ENCODE measurements around the gene ISY1.
A peak's percentile ranks its signal among the peaks of the same experiment; 100 is the strongest.
"Not testable (repeated sequence)": the region's sequence is repeated elsewhere in the genome, so short reads cannot be mapped to it uniquely, and the experiment has no call there.

Gene ISY1

GRCh38 chr3:129107793-129108192 lies 53.1 kb downstream of the ISY1 start:
- no peak for ATAC-seq (replicated peaks; ENCODE audit: extremely low read depth, poor library complexity, severe bottlenecking)
- no peaks in the 10 kb centered on the region for H3K27me3 Mint-ChIP-seq
- H3K9me3 Mint-ChIP-seq, result no peaks in the 10 kb centered on the region
- peaks cover 39% of the 10 kb centered on the region for H3K4me1 Mint-ChIP-seq
- no peak overlapping the region for H3K4me3 Mint-ChIP-seq
- DNase-seq (ENCODE audit: low spot score in 2 of 2), result no peak
- H3K36me3 Mint-ChIP-seq (ENCODE audit: insufficient read depth), result peaks cover 42% of the 10 kb centered on the region
- H3K27ac Mint-ChIP-seq (ENCODE audit: low read depth), result no peak overlapping the region

GRCh38 chr3:129106866-129107565 lies 53.8 kb downstream of the ISY1 start:
- peaks cover 40% of the 10 kb centered on the region for H3K36me3 Mint-ChIP-seq (ENCODE audit: insufficient read depth)
- DNase-seq (ENCODE audit: low spot score in 2 of 2), result no peak
- peaks cover 42% of the 10 kb centered on the region for H3K4me1 Mint-ChIP-seq

GRCh38 chr3:129106320-129106719 lies 54.5 kb downstream of the ISY1 start:
- ATAC-seq (replicated peaks; ENCODE audit: extremely low read depth, poor library complexity, severe bottlenecking) (no peak), DNase-seq (ENCODE audit: low spot score in 2 of 2) (no peak)
- Mint-ChIP-seq H3K4me3 (no peak overlapping the region), H3K36me3 (ENCODE audit: insufficient read depth) (peaks cover 38% of the 10 kb centered on the region), H3K4me1 (peaks cover 49% of the 10 kb centered on the region), H3K27ac (ENCODE audit: low read depth) (no peak overlapping the region), H3K9me3 (no peaks in the 10 kb centered on the region), H3K27me3 (no peaks in the 10 kb centered on the region)

More at GRCh38 chr3:129106866-129107565, 53.8 kb downstream of the ISY1 start:
- Mint-ChIP-seq H3K9me3 (no peaks in the 10 kb centered on the region), H3K27ac (ENCODE audit: low read depth) (no peak overlapping the region), H3K4me3 (no peak overlapping the region), H3K27me3 (no peaks in the 10 kb centered on the region)
- no peak for ATAC-seq (replicated peaks; ENCODE audit: extremely low read depth, poor library complexity, severe bottlenecking)

DNA sequence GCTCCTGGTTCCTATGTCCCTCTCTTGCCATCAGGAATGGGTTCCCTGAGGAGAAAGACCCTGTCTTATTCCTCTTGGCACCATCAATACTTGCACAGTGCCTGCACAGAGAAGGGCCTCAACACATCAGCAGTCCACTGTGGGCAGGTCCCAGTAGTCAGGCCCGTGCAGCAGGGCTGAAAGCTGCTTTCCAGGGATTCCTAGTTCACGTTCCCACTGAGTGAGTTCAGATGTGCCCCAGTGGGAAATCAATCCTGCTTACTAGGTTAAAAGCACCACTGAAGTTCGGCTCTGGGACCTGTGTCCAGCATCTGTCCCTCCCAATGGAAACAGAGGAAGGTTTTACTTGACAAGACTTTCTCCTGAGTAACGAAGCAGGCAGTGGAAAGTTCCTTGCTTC lies 55.0 kb downstream of the ISY1 start:
- Mint-ChIP-seq H3K27me3 (no peaks in the 10 kb centered on the region), H3K27ac (ENCODE audit: low read depth) (no peak overlapping the region), H3K36me3 (ENCODE audit: insufficient read depth) (peaks cover 34% of the 10 kb centered on the region), H3K4me1 (peaks cover 52% of the 10 kb centered on the region), H3K4me3 (no peak overlapping the region), H3K9me3 (no peaks in the 10 kb centered on the region)
- ATAC-seq (replicated peaks; ENCODE audit: extremely low read depth, poor library complexity, severe bottlenecking) (no peak), DNase-seq (ENCODE audit: low spot score in 2 of 2) (no peak)

DNA sequence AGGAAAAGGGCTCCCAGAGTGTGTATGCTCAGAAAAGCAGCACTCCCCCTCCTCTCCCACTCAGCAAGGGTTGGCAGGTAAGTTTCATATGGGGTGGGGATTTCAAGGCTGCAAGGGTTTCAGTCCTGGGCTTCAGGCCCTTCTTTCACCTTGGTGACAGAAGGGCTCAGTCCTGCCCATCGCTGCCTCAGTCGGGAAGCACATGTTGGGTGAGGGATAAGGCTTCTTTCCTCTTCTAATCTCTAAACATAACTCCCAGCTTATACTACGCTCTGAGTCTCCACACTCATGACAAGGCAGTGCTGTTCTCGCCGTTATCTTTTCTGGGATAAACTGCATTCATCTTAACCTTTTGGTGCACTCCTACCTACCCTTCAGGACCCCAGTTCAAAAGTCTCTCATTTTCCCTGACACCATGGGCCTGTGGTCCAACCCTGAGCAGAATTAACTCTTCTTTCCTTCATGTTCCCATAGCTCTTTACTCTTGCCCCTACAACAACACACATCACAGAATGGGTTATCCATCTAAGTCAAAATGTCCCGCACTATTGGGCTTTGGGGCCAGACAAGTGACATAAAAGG lies 56.3 kb downstream of the ISY1 start:
- H3K4me1 Mint-ChIP-seq, result peaks cover 58% of the 10 kb centered on the region
- no peak overlapping the region for H3K27ac Mint-ChIP-seq (ENCODE audit: low read depth)
- no peaks in the 10 kb centered on the region for H3K9me3 Mint-ChIP-seq
- H3K36me3 Mint-ChIP-seq (ENCODE audit: insufficient read depth), result peaks cover 30% of the 10 kb centered on the region
- ATAC-seq (replicated peaks; ENCODE audit: extremely low read depth, poor library complexity, severe bottlenecking) (no peak), DNase-seq (ENCODE audit: low spot score in 2 of 2) (no peak)
- no peaks in the 10 kb centered on the region for H3K27me3 Mint-ChIP-seq
- H3K4me3 Mint-ChIP-seq, result no peak overlapping the region

DNA sequence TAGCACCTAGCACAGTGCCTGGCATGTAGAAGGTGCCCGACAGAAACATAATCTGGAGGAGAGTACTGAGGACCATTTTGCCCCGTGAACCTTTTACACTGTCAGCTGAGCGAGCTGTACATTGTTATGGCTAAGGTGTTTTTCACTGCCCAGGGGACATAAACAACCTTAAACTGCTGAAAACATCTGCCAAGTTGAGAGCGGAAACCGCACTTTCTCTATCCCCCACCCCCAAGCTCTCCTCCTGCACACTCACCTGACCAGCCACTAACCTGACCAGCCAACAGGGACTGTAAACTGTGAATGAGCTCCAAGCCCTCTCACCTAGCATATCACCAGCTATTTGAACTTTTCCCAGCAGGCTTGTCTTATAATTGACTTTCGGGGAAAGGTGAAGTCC lies 56.8 kb downstream of the ISY1 start:
- Mint-ChIP-seq H3K4me3 (no peak overlapping the region), H3K27me3 (no peaks in the 10 kb centered on the region), H3K27ac (ENCODE audit: low read depth) (peak overlapping the region; percentile 62), H3K9me3 (no peaks in the 10 kb centered on the region), H3K36me3 (ENCODE audit: insufficient read depth) (peaks cover 25% of the 10 kb centered on the region), H3K4me1 (peaks cover 59% of the 10 kb centered on the region)
- ATAC-seq (replicated peaks; ENCODE audit: extremely low read depth, poor library complexity, severe bottlenecking) (no peak), DNase-seq (ENCODE audit: low spot score in 2 of 2) (no peak)

DNA sequence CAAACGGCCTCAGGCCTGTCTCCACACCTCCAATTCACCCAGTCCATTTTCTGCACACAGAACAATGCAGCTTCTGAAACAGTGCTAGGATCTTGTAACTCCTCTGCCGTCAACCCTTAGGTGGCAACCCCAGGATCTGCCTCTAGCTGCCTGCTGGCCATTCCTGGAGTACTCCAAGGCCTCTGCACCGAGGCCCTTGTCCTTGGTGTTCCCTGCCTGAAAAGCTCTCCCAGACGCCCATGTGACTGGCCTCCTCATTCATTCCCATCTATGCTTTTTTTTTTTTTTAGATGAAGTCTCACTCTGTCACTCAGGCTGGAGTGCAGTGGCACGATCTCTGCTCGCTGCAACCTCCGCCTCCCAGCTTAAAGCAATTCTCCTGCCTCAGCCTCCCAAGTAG lies 57.6 kb downstream of the ISY1 start:
- no peak for ATAC-seq (replicated peaks; ENCODE audit: extremely low read depth, poor library complexity, severe bottlenecking)
- Mint-ChIP-seq H3K27ac (ENCODE audit: low read depth) (peak overlapping the region; percentile 62), H3K9me3 (no peaks in the 10 kb centered on the region), H3K4me3 (no peak overlapping the region), H3K4me1 (peaks cover 57% of the 10 kb centered on the region), H3K27me3 (no peaks in the 10 kb centered on the region), H3K36me3 (ENCODE audit: insufficient read depth) (peaks cover 17% of the 10 kb centered on the region)
- no peak for DNase-seq (ENCODE audit: low spot score in 2 of 2)

DNA sequence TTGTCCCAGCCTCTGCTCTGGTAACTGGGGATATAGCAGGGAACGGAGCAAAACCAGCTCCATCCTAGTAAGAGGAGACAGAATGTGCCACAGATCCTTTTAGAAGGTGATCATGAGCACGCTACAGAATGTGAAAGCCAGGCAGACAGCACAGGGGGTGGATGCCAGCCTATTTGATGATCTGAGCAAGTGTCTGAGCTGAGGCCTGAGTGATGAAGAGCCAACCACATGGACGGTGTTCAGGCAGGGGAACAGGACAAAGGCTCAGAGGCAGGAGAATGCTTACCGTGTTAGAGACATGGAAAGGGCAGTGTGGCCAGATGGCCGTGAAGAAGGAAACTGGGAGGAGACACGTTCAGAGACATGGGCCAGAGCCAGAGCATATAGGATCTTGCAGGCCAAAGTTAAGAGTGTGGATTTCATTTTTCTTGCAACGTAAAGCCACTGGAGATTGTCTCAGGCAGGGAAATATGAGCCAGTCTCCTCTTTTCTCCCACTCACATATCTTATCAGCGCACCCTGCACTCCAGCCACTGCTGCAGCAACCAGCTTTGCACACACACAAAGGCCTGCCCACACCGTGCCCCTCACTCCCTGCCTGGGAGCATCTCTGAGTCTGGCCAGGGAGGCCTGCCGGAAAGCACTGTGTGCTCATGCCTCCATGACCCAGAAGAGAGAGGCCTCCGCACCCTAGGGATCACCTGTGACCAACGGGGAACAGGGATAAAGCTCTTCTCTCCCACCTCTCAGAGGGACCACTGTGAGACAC lies 59.3 kb downstream of the ISY1 start:
- ATAC-seq (replicated peaks; ENCODE audit: extremely low read depth, poor library complexity, severe bottlenecking), result no peak
- Mint-ChIP-seq H3K9me3 (no peaks in the 10 kb centered on the region), H3K36me3 (ENCODE audit: insufficient read depth) (peaks cover 16% of the 10 kb centered on the region), H3K27ac (ENCODE audit: low read depth) (peak overlapping the region; percentile 23), H3K4me3 (no peak overlapping the region), H3K27me3 (no peaks in the 10 kb centered on the region), H3K4me1 (peaks cover 63% of the 10 kb centered on the region)
- DNase-seq (ENCODE audit: low spot score in 2 of 2), result no peak

- ATAC-seq (replicated peaks; ENCODE audit: extremely low read depth, poor library complexity, severe bottlenecking) (no peak), DNase-seq (ENCODE audit: low spot score in 2 of 2) (no peak)
- no peaks in the 10 kb centered on the region for H3K27me3 Mint-ChIP-seq
- peaks cover 11% of the 10 kb centered on the region for H3K36me3 Mint-ChIP-seq (ENCODE audit: insufficient read depth)
- H3K4me3 Mint-ChIP-seq, result no peak overlapping the region
- H3K4me1 Mint-ChIP-seq, result peaks cover 68% of the 10 kb centered on the region
- no peaks in the 10 kb centered on the region for H3K9me3 Mint-ChIP-seq
- no peak overlapping the region for H3K27ac Mint-ChIP-seq (ENCODE audit: low read depth)
Observed at GRCh38 chr3:129100274-129100673, 60.6 kb downstream of the ISY1 start.

DNA sequence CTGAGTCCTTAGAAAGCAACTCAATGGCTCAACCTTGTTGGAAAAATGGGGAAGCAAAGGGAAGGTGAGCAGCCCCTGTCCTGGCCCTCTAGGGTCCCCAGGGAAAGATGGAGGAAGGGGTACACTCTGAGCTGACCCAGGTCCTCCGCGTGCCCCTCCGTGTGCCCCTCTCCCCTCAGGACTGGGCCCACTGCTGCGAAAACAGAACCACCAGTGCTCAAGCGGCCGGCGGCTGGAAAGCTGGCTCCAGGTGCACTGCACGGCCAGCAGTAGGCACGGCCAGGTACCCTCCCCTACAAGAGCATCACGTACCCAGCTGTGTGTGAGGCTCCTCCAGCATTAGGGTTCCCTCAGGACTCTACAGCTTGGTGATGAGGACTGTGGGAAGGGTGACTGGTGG lies 65.6 kb downstream of the ISY1 start:
- Mint-ChIP-seq H3K9me3 (no peaks in the 10 kb centered on the region), H3K4me3 (no peak overlapping the region), H3K4me1 (peaks cover 32% of the 10 kb centered on the region), H3K36me3 (ENCODE audit: insufficient read depth) (peaks cover 35% of the 10 kb centered on the region), H3K27me3 (no peaks in the 10 kb centered on the region), H3K27ac (ENCODE audit: low read depth) (no peak overlapping the region)
- no peak for DNase-seq (ENCODE audit: low spot score in 2 of 2)
- no peak for ATAC-seq (replicated peaks; ENCODE audit: extremely low read depth, poor library complexity, severe bottlenecking)

DNA sequence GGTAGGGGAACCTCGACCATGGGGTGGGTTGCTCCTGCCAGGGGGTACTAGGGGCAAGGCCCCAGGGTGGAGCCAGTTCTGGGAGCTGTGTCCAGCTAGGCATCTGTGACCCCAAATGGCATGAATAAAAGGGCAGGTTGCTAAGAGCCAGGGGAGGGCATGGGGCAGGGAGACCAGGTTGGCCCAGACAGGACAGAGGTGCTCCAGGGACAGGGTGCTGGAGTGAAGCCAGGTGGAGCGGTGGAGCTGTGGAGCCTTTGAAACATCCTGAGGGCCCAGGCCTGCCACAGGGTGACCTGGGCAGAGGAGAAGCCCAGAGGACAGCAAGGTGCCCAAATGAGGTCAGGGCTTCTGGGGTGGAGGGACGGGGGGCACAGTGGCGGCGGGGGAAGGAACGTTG lies 72.6 kb downstream of the ISY1 start:
- H3K27me3 Mint-ChIP-seq; H3K4me1 Mint-ChIP-seq; H3K9me3 Mint-ChIP-seq; H3K27ac Mint-ChIP-seq (ENCODE audit: low read depth); ATAC-seq (replicated peaks; ENCODE audit: extremely low read depth, poor library complexity, severe bottlenecking); H3K4me3 Mint-ChIP-seq; DNase-seq (ENCODE audit: low spot score in 2 of 2): not testable (repeated sequence)
- peaks cover 20% of the 10 kb centered on the region for H3K36me3 Mint-ChIP-seq (ENCODE audit: insufficient read depth)

- not testable (repeated sequence) for DNase-seq (ENCODE audit: low spot score in 2 of 2); H3K4me3 Mint-ChIP-seq; H3K9me3 Mint-ChIP-seq
Observed at GRCh38 chr3:129087904-129088303, 73.0 kb downstream of the ISY1 start.

More at GRCh38 chr3:129087904-129088303, 73.0 kb downstream of the ISY1 start:
- peaks cover 17% of the 10 kb centered on the region for H3K36me3 Mint-ChIP-seq (ENCODE audit: insufficient read depth)
- not testable (repeated sequence) for H3K27ac Mint-ChIP-seq (ENCODE audit: low read depth); H3K4me1 Mint-ChIP-seq; H3K27me3 Mint-ChIP-seq
- ATAC-seq (replicated peaks; ENCODE audit: extremely low read depth, poor library complexity, severe bottlenecking), result peak; percentile 54

All from central memory CD8-positive, alpha-beta T cell (primary cell).